ENCODE measurements around the gene PIK3R3. TPM values are rescaled to one million over a fixed set of nuclear protein-coding genes. Genes with fewer than 3 reads are reported as not detected.

PIK3R3 gene
- total and polyA plus RNA-seq, 9 of the 15 experiments (the other 6 are each of a cell fraction or from before 2014, with no cell fraction given), result 1.4 to 7.7 (median 4.6) TPM

GRCh38 chr1:46077644-46078043, 54.8 kb downstream of the PIK3R3 start:
- WGBS (ENCODE audit: insufficient coverage, low coverage, missing lambda C conversion rate), result 86% methylated on average over 4 of the region's 4 CpGs
- intact Hi-C loops (cut with micrococcal nuclease), result no loop called here
- Histone ChIP-seq H3K4me2 (ENCODE audit: insufficient read depth, low read length) (no peak overlapping the region), H3K79me2 (ENCODE audit: control insufficient read depth, insufficient read depth, low read length) (no peaks in the 10 kb centered on the region), H3K9ac (ENCODE audit: insufficient read depth in 1 of 2, low read depth in 2 of 2, low read length in 2 of 2) (no peak overlapping the region), H3K9me3 (replicated peaks; ENCODE audit: control insufficient read depth, insufficient read depth, low read depth, low read length) (no peaks in the 10 kb centered on the region), H3K9me1 (ENCODE audit: control insufficient read depth, insufficient read depth, low read length) (no peaks in the 10 kb centered on the region), H2AFZ (ENCODE audit: low read depth, low read length) (no peak overlapping the region), H3K4me1 (replicated peaks in 1 of 2; ENCODE audit: control insufficient read depth in 2 of 2, insufficient read depth in 2 of 2, low read length in 2 of 2) (no peaks in the 10 kb centered on the region), H4K20me1 (replicated peaks; ENCODE audit: control insufficient read depth, insufficient read depth, low read length) (no peaks in the 10 kb centered on the region), H3K27ac (ENCODE audit: extremely low read depth, low read depth, low read length) (no peak overlapping the region), H3K36me3 (ENCODE audit: control insufficient read depth, insufficient read depth, low read length) (no peaks in the 10 kb centered on the region), H3K4me3 (no peak overlapping the region), H3K27me3 (ENCODE audit: control insufficient read depth in 2 of 2, insufficient read depth in 2 of 2, low read length in 2 of 2) (no peaks in the 10 kb centered on the region)
- ATAC-seq (no peak), FAIRE-seq (no peak), DNase-seq (ENCODE audit: extremely low read depth in 1 of 4, low spot score in 3 of 4) (no peak)
- in situ Hi-C loops (cut with MboI), result no loop called here
- ChIA-PET POLR2A (interaction anchor here (0.7 to 1.0 kb wide), 2 partner anchors 10 to 14 kb away, joined by 3 to 4 read pairs; no protein-coding TSS in a partner anchor), CTCF (ENCODE audit: low intra/inter-chr PET ratio) (no interaction called here)
- BruUV-seq (replicated peaks), result no TSS peak
- TF ChIP-seq ZNF217 (CRISPR knock-in tag; IDR thresholded peaks at IDR 0.05) (no peak), ZFP91 (CRISPR knock-in tag; IDR thresholded peaks at IDR 0.05) (no peak), POLR3A (IDR thresholded peaks at IDR 0.05; ENCODE audit: borderline replicate concordance, extremely low read depth, insufficient read depth, insufficient read length) (no peak), PHF8 (IDR thresholded peaks at IDR 0.05; ENCODE audit: borderline replicate concordance, low read length) (no peak), PBX2 (CRISPR knock-in tag; IDR thresholded peaks at IDR 0.05; ENCODE audit: low read depth) (no peak), PBX2 (tag; conservative IDR thresholded peaks at IDR 0.05; ENCODE audit: low read depth) (no peak), AFF1 (IDR thresholded peaks at IDR 0.05; ENCODE audit: low read depth in 1 of 2, partially characterized antibody in 2 of 2) (no peak), CEBPB (tag; IDR thresholded peaks at IDR 0.05) (peak; percentile 98), HBP1 (CRISPR knock-in tag; IDR thresholded peaks at IDR 0.05) (no peak), KLF10 (CRISPR knock-in tag; IDR thresholded peaks at IDR 0.05) (no peak), NFRKB (IDR thresholded peaks at IDR 0.05; ENCODE audit: low read depth) (no peak), KLF1 (tag; IDR thresholded peaks at IDR 0.05) (no peak)

All from K562 (cell line).